DMS114 treated with DMSO at 0.1 percent for 48 hours (cell line): ENCODE data around the gene IKBKE.

ENCODE experiments used
- DNase-seq: peaks from one replicate; lab custom pipeline; 2025; ENCODE audit not compliant: unreplicated experiment; lab: John Stamatoyannopoulos, UW

The IKBKE gene

GRCh38 chr1:206469933-206470691 is at the start of gene IKBKE:
TSS of gene IKBKE (plus strand) at chr1:206470476. CDS start at chr1:206473228, 2,752 bp downstream.
- DNase-seq, result peak; percentile 15

DNA sequence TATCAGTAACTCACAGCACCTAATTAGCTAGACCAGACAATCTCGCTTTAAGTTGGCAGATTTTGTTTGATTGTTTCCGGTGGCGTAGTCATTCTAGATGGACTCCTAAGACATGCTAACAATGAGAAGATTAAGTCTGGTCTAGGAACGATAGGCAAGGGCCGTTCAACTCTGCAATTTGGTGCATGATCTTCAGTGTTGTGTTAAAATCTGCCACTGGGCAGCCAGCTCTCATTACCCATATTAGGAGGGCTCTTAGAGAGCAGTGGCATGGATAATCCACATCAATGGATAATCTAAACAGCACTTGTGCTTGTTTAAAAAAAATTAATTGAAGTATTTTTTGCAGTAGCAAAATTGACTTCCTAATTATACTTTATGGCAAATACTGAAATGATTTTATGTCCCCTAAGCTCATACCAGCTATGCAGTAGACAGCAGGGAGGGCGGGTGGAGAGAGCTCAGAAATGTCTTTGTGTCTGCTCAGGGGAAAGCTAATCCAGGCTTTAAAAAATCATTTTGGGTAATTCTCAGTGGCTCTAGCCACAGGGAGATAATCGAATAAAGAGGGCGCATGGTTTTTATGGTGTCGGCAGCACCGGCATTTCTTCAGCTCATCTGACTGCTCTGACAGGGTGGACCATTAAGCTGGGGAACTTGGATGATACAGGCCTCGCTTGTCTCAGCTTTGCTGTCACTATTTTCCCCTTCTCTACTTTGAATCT is 48.5 kb upstream of the IKBKE start:
- no peak for DNase-seq

GRCh38 chr1:206422525-206422924 is 47.8 kb upstream of the IKBKE start:
- no peak for DNase-seq

DNA sequence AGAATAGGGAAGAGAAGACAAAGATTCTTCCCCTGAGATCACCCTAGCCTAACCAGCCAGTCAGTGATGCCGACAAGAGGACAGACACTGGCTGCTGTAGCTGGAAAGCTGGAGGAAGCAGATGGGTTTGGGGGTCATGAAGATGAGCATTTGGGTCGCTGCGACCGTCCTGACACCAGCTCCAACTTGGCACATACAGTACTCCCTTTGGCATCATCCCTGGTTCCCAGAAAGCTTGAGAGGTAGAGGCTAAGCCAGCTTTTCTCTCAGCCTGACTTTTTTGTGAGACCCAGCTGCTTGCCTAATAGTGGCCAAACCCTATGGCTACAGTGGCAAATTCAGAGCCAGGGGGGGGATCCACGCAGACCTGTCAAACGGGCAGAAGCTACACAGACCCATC is 43.0 kb upstream of the IKBKE start:
- DNase-seq, result no peak

- no peak for DNase-seq
Measured at GRCh38 chr1:206429421-206429820, 40.9 kb upstream of the IKBKE start.

DNA sequence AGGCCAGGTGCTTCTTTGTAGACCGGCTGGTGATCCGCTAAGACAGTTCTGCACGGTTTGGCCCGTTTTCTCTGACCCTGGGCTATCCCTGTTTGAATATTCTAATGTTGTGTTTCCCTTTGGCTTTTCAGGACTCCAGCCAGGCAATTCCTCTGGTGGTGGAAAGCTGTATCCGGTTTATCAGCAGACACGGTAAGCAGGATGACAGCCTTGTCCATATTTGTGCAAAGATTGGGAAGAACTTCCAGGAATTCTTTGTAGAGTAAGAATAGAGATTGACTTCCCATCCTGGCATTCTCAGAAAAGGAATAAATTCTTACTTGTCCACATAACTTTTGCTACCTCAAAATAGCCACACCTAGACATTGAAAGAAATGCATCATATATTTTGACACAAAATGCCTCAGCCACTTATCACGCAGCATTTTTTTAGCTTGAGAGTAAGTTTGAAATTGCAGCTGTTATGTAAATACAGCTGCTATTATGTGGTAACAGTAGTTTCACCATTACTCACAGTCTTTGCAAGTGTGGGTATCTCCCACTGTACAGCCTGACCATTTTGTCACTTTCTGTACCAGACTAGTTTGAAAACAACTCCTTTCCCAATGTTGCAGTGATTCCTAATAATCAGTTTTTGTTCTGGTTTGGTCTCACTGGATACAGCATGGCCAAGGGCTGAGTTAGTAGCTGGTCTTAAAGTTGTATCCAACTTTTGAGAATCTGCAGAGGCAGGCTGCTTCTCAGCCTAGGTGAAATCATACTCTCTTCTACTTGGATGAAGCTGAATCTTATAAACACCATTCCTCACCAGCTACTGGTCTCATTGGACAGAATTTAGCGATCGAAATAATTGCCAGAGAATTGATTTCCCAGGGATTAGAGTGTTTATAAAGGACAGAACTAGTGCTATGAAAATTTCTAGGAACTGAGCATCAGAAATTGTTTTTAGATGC is 40.0 kb upstream of the IKBKE start:
- DNase-seq, result no peak

GRCh38 chr1:206435445-206435844 is 34.8 kb upstream of the IKBKE start:
- no peak for DNase-seq

- no peak for DNase-seq
Measured at GRCh38 chr1:206438554-206438953, 31.7 kb upstream of the IKBKE start.

DNA sequence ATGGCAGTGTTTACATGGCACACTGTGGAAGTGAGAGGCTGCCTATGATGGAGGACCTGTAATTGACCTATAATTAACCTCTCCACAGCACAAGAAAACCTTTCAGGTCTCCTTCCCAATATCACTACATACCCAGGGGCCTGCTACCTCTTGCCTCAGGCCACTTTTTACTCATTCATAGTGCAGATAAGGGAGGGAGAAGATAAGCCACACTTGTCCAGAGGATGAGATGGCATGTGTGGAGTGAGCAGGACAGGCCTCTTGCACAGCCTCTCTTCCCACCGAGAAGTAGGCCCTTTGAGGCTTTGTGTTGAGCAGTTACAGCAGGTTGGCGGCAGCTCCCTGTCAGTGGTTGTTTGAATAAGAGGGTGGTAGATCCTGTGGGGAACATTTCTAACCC is 31.1 kb upstream of the IKBKE start:
- DNase-seq, result no peak

- DNase-seq, result no peak
Measured at GRCh38 chr1:206441336-206441967, 28.8 kb upstream of the IKBKE start.

- DNase-seq, result no peak
Measured at GRCh38 chr1:206442101-206442500, 28.2 kb upstream of the IKBKE start.

- DNase-seq, result no peak
Measured at GRCh38 chr1:206445116-206445515, 25.2 kb upstream of the IKBKE start.

DNA sequence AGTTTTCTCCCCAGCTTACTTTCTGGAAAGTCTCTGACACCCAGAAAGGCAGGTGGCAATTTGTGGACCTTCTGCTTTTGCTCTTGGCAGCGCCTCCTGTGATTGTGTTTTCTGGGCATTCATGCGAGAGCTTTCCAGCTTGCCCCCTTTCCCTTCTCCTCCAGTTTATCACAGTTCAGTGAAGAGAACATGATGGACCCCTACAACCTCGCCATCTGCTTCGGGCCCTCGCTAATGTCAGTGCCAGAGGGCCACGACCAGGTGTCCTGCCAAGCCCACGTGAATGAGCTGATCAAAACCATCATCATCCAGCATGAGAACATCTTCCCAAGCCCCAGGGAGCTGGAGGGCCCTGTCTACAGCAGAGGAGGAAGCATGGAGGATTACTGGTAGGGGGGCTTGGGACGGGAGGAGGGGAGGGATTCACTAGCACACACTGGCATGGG is 24.3 kb upstream of the IKBKE start:
- no peak for DNase-seq

- no peak for DNase-seq
Measured at GRCh38 chr1:206446688-206447421, 23.4 kb upstream of the IKBKE start.

DNA sequence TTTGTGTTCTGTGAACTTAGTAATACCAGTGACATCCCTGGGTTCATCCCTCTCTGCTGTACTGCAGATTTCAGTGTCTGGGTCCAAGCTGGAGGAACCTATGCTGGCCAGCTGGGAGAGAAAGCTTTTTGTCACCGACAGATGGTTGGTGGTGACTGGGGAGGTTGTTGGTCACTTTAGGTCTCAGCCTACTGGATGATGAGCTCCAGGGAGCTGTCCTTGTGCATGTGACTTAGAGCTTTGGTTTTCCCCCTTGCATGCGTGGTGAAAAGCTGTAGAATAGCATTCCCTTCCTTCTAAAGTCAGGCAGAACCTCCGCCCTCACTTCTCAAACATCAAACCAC is 22.9 kb upstream of the IKBKE start:
- no peak for DNase-seq

- no peak for DNase-seq
Measured at GRCh38 chr1:206447792-206448191, 22.5 kb upstream of the IKBKE start.

DNA sequence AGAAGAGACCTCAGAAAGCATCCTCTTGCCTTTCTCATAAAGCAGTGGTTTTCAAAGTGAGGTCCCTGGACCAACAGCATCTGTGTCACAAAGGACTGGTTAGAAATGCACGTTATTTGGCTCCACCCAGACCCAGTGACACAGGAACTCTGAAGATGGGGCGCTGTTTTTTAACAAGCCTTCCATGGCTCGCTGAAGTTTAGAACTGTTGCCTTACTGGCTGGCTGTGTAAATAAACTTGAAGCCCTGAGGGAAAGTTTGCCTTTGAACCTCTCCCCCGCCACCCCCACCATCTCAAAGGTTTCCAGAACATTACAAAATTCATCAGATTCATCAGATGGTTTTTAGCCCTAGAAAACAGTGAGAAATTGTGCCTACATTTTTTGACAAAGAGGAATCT is 21.8 kb upstream of the IKBKE start:
- no peak for DNase-seq

DNA sequence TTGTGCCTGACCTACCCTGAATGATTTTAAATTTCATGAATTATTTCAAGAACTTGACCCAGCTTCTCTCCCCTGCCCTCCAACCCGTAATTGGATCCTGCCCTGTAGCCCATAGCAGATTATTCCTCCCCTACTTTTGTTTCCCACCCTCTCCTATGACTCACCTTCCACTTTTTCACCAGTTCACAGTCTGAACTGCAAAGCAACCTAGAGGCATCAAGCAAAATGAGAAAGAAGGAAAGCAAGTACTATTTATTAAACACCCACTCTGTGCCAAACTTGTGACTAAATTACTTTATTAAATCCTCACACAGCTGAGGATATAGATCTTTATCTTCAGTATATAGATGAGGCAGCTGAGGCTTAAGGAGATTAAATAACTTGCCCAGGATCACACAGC is 20.7 kb upstream of the IKBKE start:
- DNase-seq, result no peak

- no peak for DNase-seq
Measured at GRCh38 chr1:206450281-206450680, 20.0 kb upstream of the IKBKE start.

DNA sequence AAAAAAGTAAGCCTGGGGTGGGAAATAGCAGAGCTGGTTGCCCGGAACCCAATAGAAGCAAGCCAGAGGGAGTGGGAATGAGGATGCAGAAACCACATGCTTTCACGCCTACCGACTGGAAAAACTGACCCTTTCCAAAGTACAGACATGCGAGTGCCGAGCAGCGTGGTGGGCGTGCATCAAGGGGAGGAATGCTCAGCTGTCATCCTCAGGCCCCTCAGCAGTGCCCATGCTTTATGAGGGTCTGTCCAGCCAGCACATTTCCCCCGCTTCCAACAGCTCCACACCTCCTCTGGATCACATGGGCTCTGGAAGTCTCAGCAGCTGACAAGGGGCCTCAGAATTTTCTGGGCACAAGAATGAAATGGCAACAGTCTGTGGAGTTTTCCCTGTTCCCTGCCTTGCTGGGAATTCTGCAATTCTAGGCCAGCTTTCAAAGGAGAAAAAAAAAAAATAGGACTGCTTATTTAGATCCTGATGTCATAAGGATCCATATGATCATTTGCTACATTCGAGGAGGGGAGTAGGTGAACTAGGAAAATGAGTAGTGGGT is 19.1 kb upstream of the IKBKE start:
- no peak for DNase-seq
